ENCODE measurements around the gene ZBTB42. TPM values are rescaled to one million over a fixed set of nuclear protein-coding genes. Genes with fewer than 3 reads are reported as not detected.

Gene ZBTB42
- total RNA-seq, 1 experiment from 2014 or later: 6.4 TPM

GRCh38 chr14:104844306-104845032, 43.6 kb downstream of the ZBTB42 start:
- Mint-ChIP-seq H3K9me3 (0 out of 2 replicates have a peak, but pooled peaks cover 3% of the 10 kb centered on the region), H3K36me3 (peaks cover 5% of the 10 kb centered on the region), H3K27me3 (ENCODE audit: low read depth) (peaks cover 70% of the 10 kb centered on the region), H3K4me1 (peaks cover 13% of the 10 kb centered on the region), H3K27ac (peak overlapping the region; percentile 68), H3K4me3 (peak overlapping the region; percentile 75)
- ChIA-PET CTCF (interaction anchor here (0.6 to 8.3 kb wide), 7 partner anchors 12 to 201 kb away, joined by 3 to 68 read pairs (median 5); no protein-coding TSS in a partner anchor), POLR2A (interaction anchor here (1.5 to 2.7 kb wide), 2 partner anchors 18 to 20 kb away, joined by 5 to 7 read pairs; no protein-coding TSS in a partner anchor)
- TF ChIP-seq ZNF121 (CRISPR knock-in tag; IDR thresholded peaks at IDR 0.05) (peak; percentile 82; the same call in 1 of the 2 replicates), FOXJ3 (CRISPR knock-in tag; IDR thresholded peaks at IDR 0.05; ENCODE audit: borderline replicate concordance) (no peak), CREM (CRISPR knock-in tag; IDR thresholded peaks at IDR 0.05) (0 out of 2 replicates have a peak, but pooled peaks have one; percentile 65), MAX (CRISPR knock-in tag; IDR thresholded peaks at IDR 0.05) (no peak), JUN (CRISPR knock-in tag; IDR thresholded peaks at IDR 0.05) (no peak), ZNF512 (CRISPR knock-in tag; IDR thresholded peaks at IDR 0.05; ENCODE audit: borderline replicate concordance) (no peak), GRHL2 (CRISPR knock-in tag; IDR thresholded peaks at IDR 0.05; ENCODE audit: insufficient replicate concordance, severe bottlenecking) (no peak), PREB (CRISPR knock-in tag; IDR thresholded peaks at IDR 0.05; ENCODE audit: borderline replicate concordance) (no peak), TP53 (CRISPR knock-in tag; IDR thresholded peaks at IDR 0.05) (no peak), HMGXB4 (CRISPR knock-in tag; IDR thresholded peaks at IDR 0.05) (no peak), ZNF281 (CRISPR knock-in tag; IDR thresholded peaks at IDR 0.05) (no peak), SP1 (CRISPR knock-in tag; conservative IDR thresholded peaks at IDR 0.05) (no peak), FOXP4 (CRISPR knock-in tag; IDR thresholded peaks at IDR 0.05) (no peak), ZNF532 (CRISPR knock-in tag; IDR thresholded peaks at IDR 0.05; ENCODE audit: borderline replicate concordance) (no peak), KAT7 (CRISPR knock-in tag; IDR thresholded peaks at IDR 0.05; ENCODE audit: borderline replicate concordance) (no peak), ETV6 (CRISPR knock-in tag; IDR thresholded peaks at IDR 0.05) (0 out of 2 replicates have a peak, but pooled peaks have one; percentile 12)
- DNase-seq (ENCODE audit: low spot score) (peak; percentile 41), ATAC-seq (peak; percentile 60)

Measured in WTC11 (cell line).